Skeletal muscle tissue (tissue), 4 donors: ENCODE results near the gene RASA4B. TPM values are rescaled to one million over a fixed set of nuclear protein-coding genes. Genes with fewer than 3 reads are reported as not detected.
A peak's percentile ranks its signal among the peaks of the same experiment; 100 is the strongest.
"Not testable (repeated sequence)": the region's sequence is repeated elsewhere in the genome, so short reads cannot be mapped to it uniquely, and the experiment has no call there.

Experiments
- H3K27ac ChIP-seq: one replicate; pipeline ENCODE4 v1.7.0; 2013; ENCODE audit warnings: mild to moderate bottlenecking, low read depth, low read length, inconsistent platforms
- H3K27me3 ChIP-seq, 3 donors: one replicate each; pipeline ENCODE4 v1.7.0; 2013; ENCODE audit warnings: low read length in 3 of 3; ENCODE audit not compliant: control insufficient read depth in 3 of 3, insufficient read depth in 3 of 3
- H3K36me3 ChIP-seq, 3 donors: one replicate each; pipeline ENCODE4 v1.7.0; 2013; ENCODE audit warnings: low read length in 3 of 3; ENCODE audit not compliant: control insufficient read depth in 3 of 3, insufficient read depth in 3 of 3
- H3K4me1 ChIP-seq, 3 donors: one replicate each; pipeline ENCODE4 v1.7.0; 2013; ENCODE audit warnings: low read length in 3 of 3, mild to moderate bottlenecking in 3 of 3; ENCODE audit not compliant: control insufficient read depth in 3 of 3, insufficient read depth in 3 of 3
- H3K4me3 ChIP-seq, 3 donors: one replicate each; pipeline ENCODE4 v1.7.0; 2013; ENCODE audit warnings: low read length in 3 of 3
- H3K9ac ChIP-seq, 3 donors: one replicate each; pipeline ENCODE4 v1.7.0; 2013; ENCODE audit warnings: low read length in 3 of 3, mild to moderate bottlenecking in 3 of 3, moderate library complexity in 2 of 3, low read depth in 1 of 3
- H3K9me3 ChIP-seq, 3 donors: one replicate each; pipeline ENCODE4 v1.7.0; 2013; ENCODE audit warnings: low read length in 3 of 3; ENCODE audit not compliant: control insufficient read depth in 3 of 3
- total RNA-seq: library from RNA; depleted of rRNA; stranded (reverse); fragments of >200 nt; gene quantifications from one replicate; pipeline ENCODE4 v1.2.3, GENCODE V29; 2014
- donor health status: Osteomylitis.

The RASA4B gene
- total RNA-seq, 1 donor from 2014 or later, result 2.6 TPM

GRCh38 chr7:102532127-102532526 lies 14.6 kb upstream of the RASA4B start:
- not testable (repeated sequence) for H3K27ac ChIP-seq, H3K9ac ChIP-seq, H3K4me1 ChIP-seq, H3K9me3 ChIP-seq, H3K4me3 ChIP-seq, H3K27me3 ChIP-seq, H3K36me3 ChIP-seq

GRCh38 chr7:102531583-102531982 lies 14.0 kb upstream of the RASA4B start:
- H3K9ac ChIP-seq, H3K9me3 ChIP-seq, H3K4me3 ChIP-seq, H3K27ac ChIP-seq, H3K4me1 ChIP-seq, H3K27me3 ChIP-seq, H3K36me3 ChIP-seq: not testable (repeated sequence)

GRCh38 chr7:102527822-102528793 lies 10.5 kb upstream of the RASA4B start:
- H3K27ac ChIP-seq, H3K27me3 ChIP-seq, H3K36me3 ChIP-seq, H3K4me3 ChIP-seq, H3K9ac ChIP-seq, H3K9me3 ChIP-seq, H3K4me1 ChIP-seq: not testable (repeated sequence)

- not testable (repeated sequence) for H3K4me1 ChIP-seq, H3K4me3 ChIP-seq, H3K27ac ChIP-seq, H3K27me3 ChIP-seq, H3K9ac ChIP-seq, H3K36me3 ChIP-seq, H3K9me3 ChIP-seq
Measured at GRCh38 chr7:102527182-102527581, 9.6 kb upstream of the RASA4B start.

GRCh38 chr7:102524803-102525202 lies 7.2 kb upstream of the RASA4B start:
- not testable (repeated sequence) for H3K9ac ChIP-seq, H3K4me3 ChIP-seq

GRCh38 chr7:102520797-102521196 lies 3.2 kb upstream of the RASA4B start:
- not testable (repeated sequence) for H3K9ac ChIP-seq

More at GRCh38 chr7:102524803-102525202, 7.2 kb upstream of the RASA4B start:
- H3K36me3 ChIP-seq, H3K27ac ChIP-seq, H3K27me3 ChIP-seq, H3K4me1 ChIP-seq, H3K9me3 ChIP-seq: not testable (repeated sequence)

GRCh38 chr7:102516951-102517350 lies 626 bp downstream of the RASA4B start:
- not testable (repeated sequence) for H3K27ac ChIP-seq, H3K4me3 ChIP-seq, H3K9me3 ChIP-seq, H3K4me1 ChIP-seq, H3K27me3 ChIP-seq, H3K9ac ChIP-seq, H3K36me3 ChIP-seq

More at GRCh38 chr7:102520797-102521196, 3.2 kb upstream of the RASA4B start:
- not testable (repeated sequence) for H3K36me3 ChIP-seq, H3K4me1 ChIP-seq, H3K27me3 ChIP-seq, H3K9me3 ChIP-seq, H3K27ac ChIP-seq, H3K4me3 ChIP-seq

- not testable (repeated sequence) for H3K4me3 ChIP-seq, H3K9ac ChIP-seq, H3K27me3 ChIP-seq, H3K9me3 ChIP-seq, H3K4me1 ChIP-seq, H3K27ac ChIP-seq, H3K36me3 ChIP-seq
Measured at GRCh38 chr7:102515889-102516288, 1.7 kb downstream of the RASA4B start.

- not testable (repeated sequence) for H3K4me3 ChIP-seq, H3K4me1 ChIP-seq, H3K9ac ChIP-seq, H3K36me3 ChIP-seq, H3K27ac ChIP-seq, H3K27me3 ChIP-seq, H3K9me3 ChIP-seq
Measured at GRCh38 chr7:102514881-102515721, 2.5 kb downstream of the RASA4B start.

GRCh38 chr7:102512642-102513221 lies 4.8 kb downstream of the RASA4B start:
- H3K36me3 ChIP-seq, H3K27me3 ChIP-seq, H3K4me1 ChIP-seq, H3K9me3 ChIP-seq: not testable (repeated sequence)
- Histone ChIP-seq H3K27ac (peak overlapping the region; percentile 80), H3K4me3 (peak overlapping the region; percentile 52 to 60 (median 60)), H3K9ac (peak overlapping the region; percentile 61 to 62 (median 62))
